GM19468 (cell line): ENCODE measurements around the gene KLHL12.

ENCODE experiments used
- ATAC-seq: cut with Tn5 transposase; IDR thresholded peaks from one replicate; pipeline ENCODE4 v1.9.1; 2021; ENCODE audit warnings: mild to moderate bottlenecking, moderate library complexity, moderate number of reproducible peaks; ENCODE audit not compliant: unreplicated experiment; ENCODE audit errors: extremely low read depth

The KLHL12 gene

GRCh38 chr1:202926581-202927491, at the start of gene KLHL12:
Gene KLHL12 (minus strand): TSS chr1:202927234. CDS start chr1:202925162, 2,072 bp downstream.
- peak; percentile 42 for ATAC-seq

- no peak for ATAC-seq
Observed at GRCh38 chr1:202976633-202977032, 49.6 kb upstream of the KLHL12 start.

- no peak for ATAC-seq
Observed at GRCh38 chr1:202974856-202975255, 47.8 kb upstream of the KLHL12 start.

GRCh38 chr1:202972046-202972445, 45.0 kb upstream of the KLHL12 start:
- no peak for ATAC-seq

GRCh38 chr1:202968895-202969295, 41.9 kb upstream of the KLHL12 start:
- ATAC-seq: peak; percentile 56

GRCh38 chr1:202968351-202968750, 41.3 kb upstream of the KLHL12 start:
- ATAC-seq: no peak

- ATAC-seq: no peak
Observed at GRCh38 chr1:202967684-202968281, 40.7 kb upstream of the KLHL12 start.

- no peak for ATAC-seq
Observed at GRCh38 chr1:202966006-202966898, 39.2 kb upstream of the KLHL12 start.

- ATAC-seq: no peak
Observed at GRCh38 chr1:202965422-202965821, 38.4 kb upstream of the KLHL12 start.

- no peak for ATAC-seq
Observed at GRCh38 chr1:202964791-202965410, 37.9 kb upstream of the KLHL12 start.

GRCh38 chr1:202961220-202961880, 34.3 kb upstream of the KLHL12 start:
- no peak for ATAC-seq

GRCh38 chr1:202959276-202959620, 32.2 kb upstream of the KLHL12 start:
- no peak for ATAC-seq

GRCh38 chr1:202958544-202959275, 31.7 kb upstream of the KLHL12 start:
- no peak for ATAC-seq

GRCh38 chr1:202957733-202958543, 30.9 kb upstream of the KLHL12 start, which contains the start of gene ADIPOR1:
Gene ADIPOR1 (minus strand): TSS chr1:202958312. CDS start chr1:202951070, 7,242 bp downstream.
- ATAC-seq: peak; percentile 92

GRCh38 chr1:202956969-202957368, 29.9 kb upstream of the KLHL12 start:
- no peak for ATAC-seq

- no peak for ATAC-seq
Observed at GRCh38 chr1:202954057-202954745, 27.2 kb upstream of the KLHL12 start.

GRCh38 chr1:202953392-202953791, 26.4 kb upstream of the KLHL12 start:
- no peak for ATAC-seq
